ENCODE data around the gene SETD3.

Gene SETD3

GRCh38 chr14:99387880-99388279, 92.8 kb downstream of the SETD3 start:
- DNase-seq, result no peak

DNA sequence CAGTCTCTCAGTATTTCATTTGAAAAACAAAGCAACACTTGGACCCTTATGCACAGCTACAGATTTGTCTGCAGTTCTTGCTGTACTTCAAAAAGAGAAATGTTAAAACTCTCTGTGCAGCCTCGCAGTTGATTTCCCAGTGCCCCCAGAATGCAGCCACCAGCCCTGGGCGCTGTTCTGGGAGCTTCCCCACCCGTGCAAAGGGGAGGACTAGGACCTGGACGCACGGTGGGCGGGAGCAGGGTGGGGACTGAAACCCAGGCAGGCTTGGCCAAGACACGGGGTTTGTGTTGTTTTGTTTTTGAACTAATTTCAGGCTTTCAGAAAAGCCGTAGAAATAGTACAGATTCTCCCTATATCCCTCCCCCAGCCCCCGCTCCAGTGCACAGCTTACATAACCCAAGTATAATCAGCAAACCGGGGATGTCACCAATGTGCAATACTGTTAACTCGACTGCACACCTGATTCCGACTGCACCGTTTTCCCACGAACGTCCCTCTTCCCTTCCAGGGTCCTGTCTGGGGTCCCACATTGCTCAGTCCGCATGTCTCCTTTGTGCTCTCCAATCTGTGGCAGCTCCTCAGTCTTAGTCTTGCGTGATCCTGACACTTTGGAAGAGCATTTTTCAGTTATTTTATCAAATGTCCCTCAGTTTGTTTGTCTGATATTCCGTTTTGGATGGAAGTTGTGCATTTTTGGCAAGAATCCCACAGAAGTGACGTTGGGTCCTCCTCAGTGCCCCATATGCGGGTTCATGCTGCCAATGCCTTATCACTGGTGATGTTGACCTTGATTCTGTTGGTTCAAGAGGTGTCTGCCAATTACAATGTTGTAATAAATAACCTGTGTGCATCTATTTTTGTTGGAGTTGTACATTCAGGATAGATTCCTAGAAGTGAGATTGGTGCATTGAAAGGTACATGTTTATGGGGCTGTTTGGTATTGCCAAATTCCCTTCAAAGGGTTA, 95.9 kb downstream of the SETD3 start:
- DNase-seq, result no peak

- DNase-seq, result no peak
Measured at GRCh38 chr14:99383472-99384449, 96.9 kb downstream of the SETD3 start.

DNA sequence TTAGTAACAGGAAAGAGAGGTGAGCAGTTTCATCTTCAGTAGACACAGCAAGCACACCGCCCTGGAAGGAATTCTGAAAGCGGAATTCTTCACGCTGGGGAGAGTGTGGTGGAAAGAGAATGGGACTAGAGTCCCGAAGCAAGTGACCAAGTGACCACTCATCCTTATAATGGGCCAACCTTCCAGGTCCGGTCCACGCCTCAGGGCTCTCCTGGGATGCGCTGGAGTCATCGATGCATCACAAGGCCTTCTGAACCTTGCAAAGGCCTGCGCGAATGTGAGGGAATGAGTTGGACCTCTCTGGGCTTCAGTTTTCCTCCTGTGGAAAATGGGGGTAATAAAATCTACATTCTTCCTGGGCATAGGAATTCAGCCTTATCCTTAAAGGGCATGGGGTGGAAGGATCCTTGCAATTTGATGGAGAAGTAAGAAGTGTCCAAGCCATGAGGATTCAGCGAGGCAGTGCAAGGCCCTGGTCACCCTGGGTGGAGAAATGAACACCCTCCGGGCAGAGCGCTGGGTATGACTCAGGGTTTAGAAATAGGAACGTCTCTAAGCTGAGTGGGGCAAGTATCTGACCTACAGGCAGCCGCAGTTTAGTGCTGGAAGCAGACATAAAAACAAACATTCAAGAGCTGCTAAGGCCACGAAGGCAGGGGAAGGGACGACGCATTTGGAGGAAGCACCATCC, 97.7 kb downstream of the SETD3 start:
- DNase-seq, result no peak

DNA sequence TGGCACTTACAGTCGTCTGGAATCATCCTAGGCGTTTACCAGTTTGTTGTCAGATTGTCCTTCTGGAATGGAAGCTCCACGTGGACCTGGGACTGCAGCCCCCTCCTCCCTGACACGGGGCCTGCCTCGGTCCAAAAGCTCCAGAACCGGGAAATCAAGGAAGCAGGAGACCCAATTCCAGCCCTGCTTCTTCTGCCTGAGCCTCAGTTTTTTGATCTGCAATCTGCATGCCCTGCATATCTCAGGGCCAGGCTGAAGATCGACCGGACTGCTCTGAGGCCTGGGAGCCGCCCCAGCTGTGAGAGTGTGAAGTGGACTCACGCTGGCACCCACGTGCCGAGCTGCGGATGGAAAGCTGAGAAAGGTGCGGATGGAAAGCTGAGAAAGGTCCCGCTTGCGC, 98.6 kb downstream of the SETD3 start:
- no peak for DNase-seq

GRCh38 chr14:99381688-99382060, 99.0 kb downstream of the SETD3 start:
- no peak for DNase-seq

- DNase-seq, result no peak
Measured at GRCh38 chr14:99380991-99381687, 99.5 kb downstream of the SETD3 start.

DNA sequence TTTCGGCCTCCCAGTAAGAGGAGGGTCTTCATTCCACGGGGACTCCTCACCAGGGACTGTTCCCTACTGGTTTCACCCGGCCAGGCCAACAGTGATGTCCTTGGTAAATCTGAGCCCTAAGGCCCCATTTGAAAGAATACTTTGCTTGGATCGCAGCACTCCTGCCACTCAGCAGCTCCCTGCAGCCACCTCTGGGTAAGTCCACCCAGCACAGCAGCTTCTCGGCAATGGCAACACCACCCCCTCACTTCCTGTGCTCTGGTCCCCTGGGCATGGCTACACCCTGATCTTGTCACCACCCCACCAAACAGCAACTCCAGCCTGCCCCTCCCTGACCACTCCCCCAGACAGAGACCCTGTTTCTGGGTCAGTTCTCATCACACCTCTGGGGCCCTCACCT, 100.3 kb downstream of the SETD3 start:
- no peak for DNase-seq

- no peak for DNase-seq
Measured at GRCh38 chr14:99378782-99379214, 101.9 kb downstream of the SETD3 start.

DNA sequence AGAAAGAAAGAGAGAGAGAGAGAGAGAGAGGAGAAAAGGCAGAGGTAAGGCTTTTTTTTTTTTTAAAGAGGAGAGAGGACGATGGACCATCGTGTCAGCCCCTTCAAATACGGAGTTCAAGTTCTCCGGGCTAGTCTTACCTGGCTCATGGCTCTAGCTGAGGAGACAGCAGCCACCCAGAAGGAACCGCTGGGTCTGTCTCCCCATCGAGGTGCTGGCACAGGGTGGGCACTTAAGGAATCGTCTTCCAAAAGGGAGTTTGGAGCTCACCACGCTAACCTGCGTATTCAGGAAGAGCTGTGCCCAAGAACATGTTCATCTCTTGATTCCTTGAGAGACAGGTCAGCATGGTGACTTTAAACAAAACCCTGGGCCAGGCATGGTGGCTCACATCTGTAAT, 102.7 kb downstream of the SETD3 start:
- DNase-seq, result no peak

- no peak for DNase-seq
Measured at GRCh38 chr14:99374964-99375363, 105.7 kb downstream of the SETD3 start.

GRCh38 chr14:99363616-99364290, 116.9 kb downstream of the SETD3 start:
- no peak for DNase-seq

DNA sequence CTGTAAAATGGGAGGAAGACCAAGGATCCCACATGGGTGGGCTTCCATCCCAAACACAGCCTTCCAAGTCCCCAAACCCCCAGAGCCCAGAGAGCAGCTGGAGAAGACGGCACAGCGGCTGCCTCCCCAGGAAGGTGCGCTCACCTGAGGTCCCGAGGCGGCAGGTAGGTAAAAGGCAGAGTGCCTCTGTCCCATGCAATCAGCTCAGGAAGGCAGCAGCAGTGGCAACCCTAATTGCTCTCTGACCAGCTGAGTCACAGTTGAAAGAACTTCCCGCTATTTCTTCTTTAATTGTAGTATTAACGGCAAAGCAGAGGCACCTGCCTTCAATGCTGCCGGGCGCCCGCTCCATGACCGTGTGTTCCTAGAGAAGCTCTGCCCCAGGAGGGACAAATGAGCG, 117.6 kb downstream of the SETD3 start:
- DNase-seq, result no peak

GRCh38 chr14:99361596-99362215, 119.0 kb downstream of the SETD3 start:
- no peak for DNase-seq

DNA sequence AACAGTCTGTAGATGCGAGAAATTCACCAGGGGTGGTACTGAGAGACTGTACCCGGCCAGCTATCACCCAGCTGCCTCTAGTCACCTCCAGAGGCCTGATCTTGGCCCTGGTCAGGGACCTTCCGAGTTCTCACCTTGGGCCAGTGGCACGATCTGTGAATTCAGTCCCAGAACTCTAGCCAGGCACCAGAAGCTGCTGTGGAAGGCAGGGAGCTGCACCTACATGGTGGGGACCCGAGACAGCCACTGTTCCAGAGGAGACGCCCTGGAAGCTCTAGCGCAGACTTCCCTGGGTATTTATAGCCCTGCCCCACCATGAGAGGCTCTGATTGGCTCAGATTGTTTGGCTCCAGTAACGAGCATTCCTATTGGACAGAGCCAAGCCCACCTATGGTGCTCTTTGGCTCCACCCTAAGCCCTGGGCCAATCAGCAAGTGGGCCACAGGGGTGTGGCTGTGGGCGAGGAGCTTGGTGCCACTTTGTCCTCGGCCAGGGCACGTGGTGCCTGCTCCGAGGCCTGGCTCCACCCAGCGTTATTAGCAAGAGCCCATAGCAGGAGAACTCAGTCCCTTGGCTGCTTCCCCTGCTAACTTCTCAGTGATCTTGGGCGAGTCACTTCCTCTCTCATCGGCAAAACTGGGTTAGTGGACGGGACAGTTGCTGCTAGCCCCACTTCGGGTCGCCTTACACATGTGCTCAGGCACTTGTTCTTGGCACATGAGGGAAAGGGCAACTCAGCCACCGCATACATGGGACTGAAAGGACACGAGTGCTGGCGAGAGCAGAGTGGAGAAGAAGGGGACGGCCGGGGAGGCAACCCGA, 119.7 kb downstream of the SETD3 start:
- peak in 1 of 2 donors; percentile 5 for DNase-seq

DNA sequence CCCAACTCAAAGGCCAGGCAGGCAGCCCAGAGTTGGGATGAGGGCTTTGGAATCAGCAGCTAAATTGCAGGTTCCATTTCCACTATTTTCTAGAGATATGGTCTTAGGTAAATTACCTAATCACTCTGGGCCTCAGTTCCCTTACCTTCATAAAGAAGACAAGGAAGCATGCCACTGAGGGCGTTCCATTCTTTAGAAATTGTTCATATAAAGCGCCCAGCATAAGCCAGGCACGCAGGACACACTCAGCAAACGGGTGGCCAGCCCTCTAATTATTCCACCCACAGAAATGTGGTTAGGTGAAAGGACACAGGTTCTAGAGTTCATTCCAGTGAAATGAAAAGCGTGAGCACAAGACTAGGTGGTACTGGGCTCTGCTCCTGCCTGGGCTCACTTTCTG, 120.8 kb downstream of the SETD3 start:
- no peak for DNase-seq

DNA sequence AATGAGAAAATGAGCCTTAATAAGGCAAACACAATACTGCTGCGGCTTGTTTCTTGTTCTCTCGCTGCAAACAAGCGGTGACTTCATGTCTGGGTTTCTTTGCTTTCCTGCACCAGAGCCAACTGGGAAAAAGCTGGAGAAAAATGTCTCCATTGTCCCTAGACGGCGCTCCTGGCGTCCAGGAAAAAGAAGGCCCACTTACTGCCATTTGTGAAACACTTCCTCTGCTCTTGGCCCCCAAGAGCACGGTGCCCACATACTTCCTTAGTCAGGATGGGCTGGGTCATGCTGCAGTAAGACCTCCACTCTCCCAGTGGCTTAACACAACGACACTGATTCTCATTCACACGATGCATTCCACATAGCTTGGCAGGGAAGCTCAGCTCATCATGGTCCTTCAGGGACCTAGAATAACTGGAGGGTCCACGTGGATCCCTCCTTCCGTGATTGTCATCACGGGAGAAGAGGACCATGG, 122.7 kb downstream of the SETD3 start:
- no peak for DNase-seq

DNA sequence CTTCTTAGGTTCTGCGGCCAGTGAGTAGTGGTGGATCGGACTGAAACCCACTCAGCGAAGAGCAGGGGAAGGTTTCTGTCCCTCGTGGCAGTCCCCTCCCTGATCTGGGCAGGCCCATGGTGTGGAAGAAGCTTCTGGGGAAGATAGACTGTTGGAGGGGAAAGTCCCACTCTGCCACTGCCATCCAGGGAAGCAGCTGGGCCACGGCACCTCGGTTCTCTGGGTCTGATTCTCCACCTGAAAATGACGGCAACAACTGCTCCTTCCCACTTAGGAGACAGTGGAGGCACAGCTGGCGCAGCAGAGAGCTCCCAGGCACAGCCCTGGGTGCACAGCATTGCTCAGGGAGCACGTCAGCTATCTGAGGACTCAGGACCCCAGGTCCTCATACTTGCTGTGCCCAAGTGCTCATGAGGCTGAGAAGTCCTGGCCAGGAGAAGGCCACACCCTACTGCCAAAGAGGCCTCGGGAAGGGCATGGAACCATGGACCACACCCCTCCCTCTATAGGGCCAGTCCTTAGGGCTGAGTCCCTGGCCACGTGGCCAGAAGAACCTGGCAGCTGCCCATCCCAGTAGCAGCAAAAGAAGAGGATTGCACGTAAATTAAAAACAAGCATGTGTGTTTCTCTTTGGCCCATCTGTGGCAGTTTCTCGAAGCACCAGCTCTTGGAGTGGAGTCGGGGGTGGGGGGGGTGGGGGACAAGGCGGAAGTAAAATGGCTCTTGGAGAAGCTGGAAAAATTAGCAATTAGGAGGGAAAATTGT, 123.3 kb downstream of the SETD3 start:
- DNase-seq, result no peak

DNA sequence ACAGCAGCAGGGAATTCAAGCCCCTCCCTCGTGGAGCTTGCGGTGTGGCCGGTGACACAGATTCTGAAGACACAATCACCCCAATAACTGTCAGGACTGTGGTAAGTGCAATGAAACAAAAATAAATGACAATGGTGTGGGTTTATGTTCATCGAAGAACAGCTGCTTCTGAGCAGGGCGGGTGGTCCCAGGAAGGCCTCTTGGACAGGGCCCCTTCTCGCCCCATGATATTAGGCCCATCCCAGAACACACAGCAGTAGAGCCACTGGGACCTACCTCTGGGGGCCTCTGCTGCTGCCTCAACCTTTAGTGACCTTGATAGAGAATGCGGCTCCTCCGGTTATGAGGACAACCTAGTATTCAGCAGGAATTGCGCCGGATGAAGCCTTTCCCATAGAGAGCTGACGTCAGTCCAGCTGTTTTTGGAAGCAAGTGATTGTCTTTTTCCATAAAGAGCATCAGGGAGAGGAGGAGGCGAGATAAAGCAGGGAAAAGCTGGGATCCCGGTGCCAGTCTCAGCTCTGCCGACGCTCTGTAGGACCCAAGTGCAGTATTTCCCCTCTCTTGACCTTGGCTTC, 124.5 kb downstream of the SETD3 start:
- DNase-seq, result no peak
